GM12878 (cell line): ENCODE data around the gene PROX2. TPM values are rescaled to one million over a fixed set of nuclear protein-coding genes. Genes with fewer than 3 reads are reported as not detected.

Source experiments
- BCL11A ChIP-seq: IDR thresholded peaks from 2 replicates; pipeline ENCODE4 v1.6.1; 2011; ENCODE audit warnings: low read depth, low read length
- BHLHE40 ChIP-seq, 2 experiments: fragments of 450-650 bp in 1 of 2; IDR thresholded peaks; 2 replicates each; pipeline ENCODE4 v1.6.1; 2011 to 2017; ENCODE audit warnings: low read depth in 2 of 2, borderline replicate concordance in 1 of 2, improper control_type of control experiment in 1 of 2, low read length in 1 of 2, mild to moderate bottlenecking in 1 of 2
- CREM ChIP-seq: IDR thresholded peaks from 2 replicates; pipeline ENCODE4 v1.6.1; 2014; ENCODE audit warnings: antibody characterized with exemption, low read depth
- DPF2 ChIP-seq: fragments of 450-650 bp; IDR thresholded peaks from 2 replicates; pipeline ENCODE4 v1.6.1; 2017; ENCODE audit warnings: mild to moderate bottlenecking
- ETV6 ChIP-seq, 2 experiments: fragments of 450-650 bp in 1 of 2; IDR thresholded peaks in 1 of 2; conservative IDR thresholded peaks in 1 of 2; 2 replicates each; pipeline ENCODE4 v1.6.1; 2014; ENCODE audit warnings: antibody characterized with exemption in 1 of 2, borderline replicate concordance in 1 of 2, low read depth in 1 of 2, mild to moderate bottlenecking in 1 of 2, moderate library complexity in 1 of 2
- GATAD2B ChIP-seq: fragments of 450-650 bp; conservative IDR thresholded peaks from 2 replicates; pipeline ENCODE4 v1.6.1; 2017; ENCODE audit warnings: low read depth, mild to moderate bottlenecking, moderate library complexity
- NFXL1 ChIP-seq: fragments of 450-650 bp; IDR thresholded peaks from 2 replicates; pipeline ENCODE4 v1.6.1; 2017; ENCODE audit warnings: antibody characterized with exemption, mild to moderate bottlenecking, borderline replicate concordance
- PAX5 ChIP-seq: IDR thresholded peaks from 2 replicates; pipeline ENCODE4 v1.6.1; 2011; ENCODE audit warnings: low read depth, low read length, borderline replicate concordance
- POLR2AphosphoS5 ChIP-seq: IDR thresholded peaks from 2 replicates; pipeline ENCODE4 v1.6.1; 2011; ENCODE audit warnings: mild to moderate bottlenecking, low read length, inconsistent platforms
- POU2F2 ChIP-seq: IDR thresholded peaks from 3 replicates; pipeline ENCODE4 v1.6.1; 2011; ENCODE audit warnings: low read depth, mild to moderate bottlenecking, low read length, borderline replicate concordance
- SIN3A ChIP-seq: IDR thresholded peaks from 2 replicates; pipeline ENCODE4 v1.6.1; 2012; ENCODE audit warnings: low read depth, low read length, improper control_type of control experiment
- SIX5 ChIP-seq: IDR thresholded peaks from 2 replicates; pipeline ENCODE4 v1.6.1; 2011; ENCODE audit warnings: mild to moderate bottlenecking, low read depth, low read length, moderate library complexity; ENCODE audit not compliant: severe bottlenecking
- SPI1 ChIP-seq: IDR thresholded peaks from 2 replicates; pipeline ENCODE4 v1.6.1; 2011; ENCODE audit warnings: low read depth, mild to moderate bottlenecking, low read length, moderate library complexity, borderline replicate concordance; ENCODE audit not compliant: insufficient read depth
- YY1 ChIP-seq: IDR thresholded peaks from 2 replicates; pipeline ENCODE4 v1.6.1; 2011; ENCODE audit warnings: low read depth, mild to moderate bottlenecking, low read length
- polyA plus RNA-seq, 11 experiments: library from polyadenylated mRNA; depleted of rRNA in 4 of 11; unstranded in 6 of 11; stranded (reverse) in 5 of 11; fragments of >200 nt; fragmentation: Nextera tagmentation in 4 of 11; fragmentation: Illumina TruSeq in 1 of 11; extraction: Ambion mirVana in 4 of 11; extraction: Trizol in 1 of 11; gene quantifications; 1 replicate in 1 of 11; 2 replicates in 10 of 11; pipeline versions ENCODE4 v1.2.1 to v1.2.3, GENCODE V29; 2011 to 2016; ENCODE audit warnings: inconsistent platforms in 2 of 11, missing spikeins in 2 of 11, low read depth in 1 of 11
- total RNA-seq, 4 experiments: library from RNA; depleted of rRNA in 3 of 4; stranded (reverse); fragments of >200 nt in 3 of 4; fragmentation: Illumina TruSeq in 1 of 4; extraction: Trizol in 1 of 4; gene quantifications; 2 replicates each; pipeline versions ENCODE4 v1.2.1 to v1.2.3, GENCODE V29; 2013 to 2021
- TF ChIP-seq, protein P1 (sequence below): fragments of 450-650 bp; formaldehyde crosslinking; IDR thresholded peaks from 2 replicates; pipeline ENCODE4 v1.5.0; 2022; ENCODE audit warnings: mild to moderate bottlenecking, missing genetic modification characterization
- TF ChIP-seq, protein P2 (sequence below): fragments of 450-650 bp; IDR thresholded peaks from 2 replicates; pipeline ENCODE4 v1.6.1; 2017; ENCODE audit warnings: borderline replicate concordance
- TF ChIP-seq, protein P3 (sequence below): fragments of 450-650 bp; IDR thresholded peaks from 2 replicates; pipeline ENCODE4 v1.6.1; 2017; ENCODE audit warnings: mild to moderate bottlenecking, low read depth, inconsistent platforms; ENCODE audit not compliant: poor library complexity, severe bottlenecking
- TF ChIP-seq, protein P4 (sequence below): IDR thresholded peaks from 2 replicates; pipeline ENCODE4 v1.6.1; 2012; ENCODE audit warnings: low read depth, low read length, improper control_type of control experiment
- TF ChIP-seq, protein P5 (sequence below): fragments of 450-650 bp; IDR thresholded peaks from 2 replicates; pipeline ENCODE4 v1.6.1; 2014; ENCODE audit warnings: mild to moderate bottlenecking

Gene PROX2
- total and polyA plus RNA-seq, 10 of the 15 experiments (the other 5 are each of a cell fraction or from before 2014, with no cell fraction given): 0.04 to 0.42 (median 0.19) TPM

DNA sequence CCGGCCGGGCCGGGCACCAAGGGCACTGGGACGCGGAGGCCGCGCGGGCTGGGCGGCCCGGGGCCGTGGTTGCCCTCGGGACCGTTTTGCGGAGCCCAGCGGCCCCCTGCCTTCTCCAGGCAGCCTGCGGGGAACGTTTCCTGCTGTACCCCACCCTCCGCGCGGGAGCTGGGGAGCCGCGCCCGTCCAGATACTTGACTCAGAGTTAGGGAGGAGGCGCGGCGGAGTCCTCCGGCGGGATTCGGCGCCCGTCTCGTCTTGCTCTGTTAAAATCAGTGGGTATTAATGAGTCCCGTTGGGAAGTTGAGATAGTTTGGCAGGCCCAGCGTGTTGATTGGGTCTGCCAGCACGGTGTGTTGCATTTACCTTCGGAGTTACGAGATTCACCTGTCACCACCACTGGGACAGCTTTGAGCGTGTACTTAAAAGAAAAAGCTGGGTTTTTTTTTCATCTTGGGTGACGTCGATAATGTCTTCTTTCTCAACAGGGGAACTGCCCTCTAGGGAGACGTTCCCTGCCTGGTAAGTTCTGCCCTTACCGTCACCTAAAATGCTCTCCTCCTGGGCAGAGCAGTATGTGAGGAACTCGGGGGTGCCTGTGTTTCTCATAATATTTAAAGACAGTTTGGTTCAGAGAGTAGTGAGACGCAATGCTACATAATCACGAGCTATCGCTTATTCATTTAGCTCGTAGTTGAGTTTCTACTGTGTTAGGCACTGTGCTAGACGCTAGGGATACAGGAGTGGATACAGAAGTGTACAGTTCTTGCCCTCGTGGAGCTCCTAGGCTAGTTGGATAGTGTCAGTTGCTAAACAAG lies 6.4 kb upstream of the PROX2 start (continued):
- TF ChIP-seq, protein P1, sequence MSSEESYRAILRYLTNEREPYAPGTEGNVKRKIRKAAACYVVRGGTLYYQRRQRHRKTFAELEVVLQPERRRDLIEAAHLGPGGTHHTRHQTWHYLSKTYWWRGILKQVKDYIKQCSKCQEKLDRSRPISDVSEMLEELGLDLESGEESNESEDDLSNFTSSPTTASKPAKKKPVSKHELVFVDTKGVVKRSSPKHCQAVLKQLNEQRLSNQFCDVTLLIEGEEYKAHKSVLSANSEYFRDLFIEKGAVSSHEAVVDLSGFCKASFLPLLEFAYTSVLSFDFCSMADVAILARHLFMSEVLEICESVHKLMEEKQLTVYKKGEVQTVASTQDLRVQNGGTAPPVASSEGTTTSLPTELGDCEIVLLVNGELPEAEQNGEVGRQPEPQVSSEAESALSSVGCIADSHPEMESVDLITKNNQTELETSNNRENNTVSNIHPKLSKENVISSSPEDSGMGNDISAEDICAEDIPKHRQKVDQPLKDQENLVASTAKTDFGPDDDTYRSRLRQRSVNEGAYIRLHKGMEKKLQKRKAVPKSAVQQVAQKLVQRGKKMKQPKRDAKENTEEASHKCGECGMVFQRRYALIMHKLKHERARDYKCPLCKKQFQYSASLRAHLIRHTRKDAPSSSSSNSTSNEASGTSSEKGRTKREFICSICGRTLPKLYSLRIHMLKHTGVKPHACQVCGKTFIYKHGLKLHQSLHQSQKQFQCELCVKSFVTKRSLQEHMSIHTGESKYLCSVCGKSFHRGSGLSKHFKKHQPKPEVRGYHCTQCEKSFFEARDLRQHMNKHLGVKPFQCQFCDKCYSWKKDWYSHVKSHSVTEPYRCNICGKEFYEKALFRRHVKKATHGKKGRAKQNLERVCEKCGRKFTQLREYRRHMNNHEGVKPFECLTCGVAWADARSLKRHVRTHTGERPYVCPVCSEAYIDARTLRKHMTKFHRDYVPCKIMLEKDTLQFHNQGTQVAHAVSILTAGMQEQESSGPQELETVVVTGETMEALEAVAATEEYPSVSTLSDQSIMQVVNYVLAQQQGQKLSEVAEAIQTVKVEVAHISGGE (CRISPR knock-in tag): 0 out of 2 replicates have a peak, but pooled peaks have one; percentile 1
- TF ChIP-seq, protein P2, sequence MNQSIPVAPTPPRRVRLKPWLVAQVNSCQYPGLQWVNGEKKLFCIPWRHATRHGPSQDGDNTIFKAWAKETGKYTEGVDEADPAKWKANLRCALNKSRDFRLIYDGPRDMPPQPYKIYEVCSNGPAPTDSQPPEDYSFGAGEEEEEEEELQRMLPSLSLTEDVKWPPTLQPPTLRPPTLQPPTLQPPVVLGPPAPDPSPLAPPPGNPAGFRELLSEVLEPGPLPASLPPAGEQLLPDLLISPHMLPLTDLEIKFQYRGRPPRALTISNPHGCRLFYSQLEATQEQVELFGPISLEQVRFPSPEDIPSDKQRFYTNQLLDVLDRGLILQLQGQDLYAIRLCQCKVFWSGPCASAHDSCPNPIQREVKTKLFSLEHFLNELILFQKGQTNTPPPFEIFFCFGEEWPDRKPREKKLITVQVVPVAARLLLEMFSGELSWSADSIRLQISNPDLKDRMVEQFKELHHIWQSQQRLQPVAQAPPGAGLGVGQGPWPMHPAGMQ: no peak
- TF ChIP-seq CREM (peak; percentile 39; the same call in 1 of the 2 replicates), BCL11A (0 out of 2 replicates have a peak, but pooled peaks have one; percentile 0), BHLHE40 (IDR thresholded peaks at IDR 0.05; ENCODE audit: borderline replicate concordance in 1 of 2, low read depth in 2 of 2, low read length in 1 of 2) (no peak), SIN3A (0 out of 2 replicates have a peak, but pooled peaks have one; percentile 61), POU2F2 (no peak), SPI1 (no peak), YY1 (no peak), NFXL1 (0 out of 2 replicates have a peak, but pooled peaks have one; percentile 30), PAX5 (no peak), SIX5 (no peak), DPF2 (peak; percentile 13; the same call in 1 of the 2 replicates), POLR2AphosphoS5 (no peak), ETV6 (conservative IDR thresholded peaks at IDR 0.05 in 1 of 2, IDR thresholded peaks at IDR 0.05 in 1 of 2; ENCODE audit: borderline replicate concordance in 1 of 2, low read depth in 1 of 2) (no peak), GATAD2B (peak; percentile 89; the same call in 1 of the 2 replicates)
- TF ChIP-seq, protein P3, sequence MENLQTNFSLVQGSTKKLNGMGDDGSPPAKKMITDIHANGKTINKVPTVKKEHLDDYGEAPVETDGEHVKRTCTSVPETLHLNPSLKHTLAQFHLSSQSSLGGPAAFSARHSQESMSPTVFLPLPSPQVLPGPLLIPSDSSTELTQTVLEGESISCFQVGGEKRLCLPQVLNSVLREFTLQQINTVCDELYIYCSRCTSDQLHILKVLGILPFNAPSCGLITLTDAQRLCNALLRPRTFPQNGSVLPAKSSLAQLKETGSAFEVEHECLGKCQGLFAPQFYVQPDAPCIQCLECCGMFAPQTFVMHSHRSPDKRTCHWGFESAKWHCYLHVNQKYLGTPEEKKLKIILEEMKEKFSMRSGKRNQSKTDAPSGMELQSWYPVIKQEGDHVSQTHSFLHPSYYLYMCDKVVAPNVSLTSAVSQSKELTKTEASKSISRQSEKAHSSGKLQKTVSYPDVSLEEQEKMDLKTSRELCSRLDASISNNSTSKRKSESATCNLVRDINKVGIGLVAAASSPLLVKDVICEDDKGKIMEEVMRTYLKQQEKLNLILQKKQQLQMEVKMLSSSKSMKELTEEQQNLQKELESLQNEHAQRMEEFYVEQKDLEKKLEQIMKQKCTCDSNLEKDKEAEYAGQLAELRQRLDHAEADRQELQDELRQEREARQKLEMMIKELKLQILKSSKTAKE: no peak
- TF ChIP-seq, protein P4, sequence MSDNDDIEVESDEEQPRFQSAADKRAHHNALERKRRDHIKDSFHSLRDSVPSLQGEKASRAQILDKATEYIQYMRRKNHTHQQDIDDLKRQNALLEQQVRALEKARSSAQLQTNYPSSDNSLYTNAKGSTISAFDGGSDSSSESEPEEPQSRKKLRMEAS: 0 out of 2 replicates have a peak, but pooled peaks have one; percentile 13
- TF ChIP-seq, protein P5, sequence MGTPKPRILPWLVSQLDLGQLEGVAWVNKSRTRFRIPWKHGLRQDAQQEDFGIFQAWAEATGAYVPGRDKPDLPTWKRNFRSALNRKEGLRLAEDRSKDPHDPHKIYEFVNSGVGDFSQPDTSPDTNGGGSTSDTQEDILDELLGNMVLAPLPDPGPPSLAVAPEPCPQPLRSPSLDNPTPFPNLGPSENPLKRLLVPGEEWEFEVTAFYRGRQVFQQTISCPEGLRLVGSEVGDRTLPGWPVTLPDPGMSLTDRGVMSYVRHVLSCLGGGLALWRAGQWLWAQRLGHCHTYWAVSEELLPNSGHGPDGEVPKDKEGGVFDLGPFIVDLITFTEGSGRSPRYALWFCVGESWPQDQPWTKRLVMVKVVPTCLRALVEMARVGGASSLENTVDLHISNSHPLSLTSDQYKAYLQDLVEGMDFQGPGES: peak; percentile 29; the same call in 1 of the 2 replicates
- TF ChIP-seq, all 136 proteins: peak for 13
